ENCODE measurements around the gene CDH5. TPM values are rescaled to one million over a fixed set of nuclear protein-coding genes. Genes with fewer than 3 reads are reported as not detected.

CDH5 gene
- total RNA-seq, 1 donor from 2014 or later: not detected

DNA sequence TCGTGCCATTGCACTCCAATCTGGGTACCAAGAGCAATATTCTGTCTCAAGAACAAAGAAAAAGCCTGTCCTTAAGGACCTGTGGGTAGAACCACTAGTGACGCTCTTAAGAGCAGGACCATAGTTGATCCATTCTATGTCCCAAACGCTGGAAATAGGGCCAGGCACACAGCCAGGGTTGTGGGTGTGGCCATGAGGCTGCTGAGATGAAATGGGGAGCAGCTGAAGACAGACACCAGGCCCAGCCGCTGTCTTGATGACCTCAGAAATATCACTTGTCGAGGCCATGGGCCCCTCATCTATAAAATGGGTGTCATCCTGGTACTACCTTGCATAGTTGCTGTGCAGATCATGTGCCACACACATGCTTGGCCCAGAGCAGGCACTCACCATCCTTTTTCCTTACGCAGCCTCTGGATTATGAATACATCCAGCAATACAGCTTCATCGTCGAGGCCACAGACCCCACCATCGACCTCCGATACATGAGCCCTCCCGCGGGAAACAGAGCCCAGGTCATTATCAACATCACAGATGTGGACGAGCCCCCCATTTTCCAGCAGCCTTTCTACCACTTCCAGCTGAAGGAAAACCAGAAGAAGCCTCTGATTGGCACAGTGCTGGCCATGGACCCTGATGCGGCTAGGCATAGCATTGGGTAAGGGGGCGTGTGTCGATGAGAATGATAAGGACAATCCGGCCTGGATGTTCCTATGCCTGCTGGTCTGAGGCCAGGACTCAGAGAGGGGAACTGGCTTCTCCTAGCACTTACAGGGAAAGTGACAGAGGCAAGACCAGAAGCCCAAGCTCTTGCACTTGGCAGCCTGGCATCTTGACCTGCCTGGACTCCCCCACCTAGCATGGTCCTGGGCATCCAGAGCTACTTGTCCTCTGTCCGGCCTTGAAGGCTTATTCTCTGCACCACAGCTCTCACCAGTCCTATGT, 25.5 kb downstream of the CDH5 start:
- intact Hi-C loops (cut with micrococcal nuclease): no loop called here

DNA sequence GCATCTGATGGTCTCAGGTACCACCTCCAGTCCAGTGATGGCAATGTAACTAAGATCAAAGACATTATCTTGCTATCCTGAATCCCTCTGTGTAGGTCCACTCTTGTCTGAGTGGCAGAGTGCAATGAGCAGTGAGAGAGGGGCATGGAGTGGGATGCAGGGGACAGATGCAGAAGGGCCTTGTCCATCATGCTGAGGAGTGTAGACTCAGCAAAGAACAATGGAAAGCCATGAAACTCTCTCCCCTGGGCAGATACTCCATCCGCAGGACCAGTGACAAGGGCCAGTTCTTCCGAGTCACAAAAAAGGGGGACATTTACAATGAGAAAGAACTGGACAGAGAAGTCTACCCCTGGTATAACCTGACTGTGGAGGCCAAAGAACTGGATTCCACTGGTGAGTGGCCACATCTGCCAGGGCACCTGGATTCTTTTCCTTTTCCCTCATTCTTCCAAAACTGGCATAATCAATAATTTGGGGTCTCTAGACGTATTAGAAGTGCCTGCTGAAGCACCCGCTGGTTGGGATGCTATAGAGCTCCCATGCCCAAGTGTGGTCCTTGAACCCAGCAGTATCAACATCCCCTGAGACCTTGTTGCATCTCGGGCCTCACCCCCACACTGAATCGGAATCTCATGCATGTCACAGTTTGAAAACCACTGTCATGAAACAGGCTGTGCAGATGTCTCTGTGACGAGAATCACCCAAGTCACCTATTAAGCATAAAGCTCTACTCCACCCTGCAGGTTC, 29.5 kb downstream of the CDH5 start:
- intact Hi-C loops (cut with micrococcal nuclease): no loop called here

DNA sequence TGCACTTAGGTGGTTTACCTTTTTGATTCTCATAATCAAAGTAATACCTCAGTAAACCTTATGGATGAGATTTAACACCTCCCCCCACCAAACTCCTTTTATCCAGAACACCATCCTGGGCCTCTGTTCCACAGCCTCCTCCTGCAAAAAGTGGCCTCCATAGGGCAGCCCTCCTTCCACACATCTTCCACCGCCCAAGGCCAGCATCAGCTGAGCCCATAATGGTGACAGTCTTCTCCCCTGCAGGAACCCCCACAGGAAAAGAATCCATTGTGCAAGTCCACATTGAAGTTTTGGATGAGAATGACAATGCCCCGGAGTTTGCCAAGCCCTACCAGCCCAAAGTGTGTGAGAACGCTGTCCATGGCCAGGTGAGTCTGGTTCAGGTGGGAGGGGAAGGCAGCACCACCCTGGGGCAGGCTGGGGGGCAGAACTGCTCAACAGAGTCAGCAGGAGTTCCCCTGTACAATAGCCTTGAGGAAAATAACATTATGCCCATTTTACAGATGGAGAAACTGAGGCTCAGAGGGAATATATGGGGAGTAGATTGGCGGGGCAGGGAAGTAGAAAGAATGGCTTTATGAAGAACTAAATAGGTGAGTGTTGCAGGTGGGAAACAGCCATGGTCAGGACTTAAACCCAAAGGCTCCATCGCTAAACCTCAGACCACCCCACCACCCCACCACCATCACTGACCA, 31.4 kb downstream of the CDH5 start:
- intact Hi-C loops (cut with micrococcal nuclease): no loop called here

DNA sequence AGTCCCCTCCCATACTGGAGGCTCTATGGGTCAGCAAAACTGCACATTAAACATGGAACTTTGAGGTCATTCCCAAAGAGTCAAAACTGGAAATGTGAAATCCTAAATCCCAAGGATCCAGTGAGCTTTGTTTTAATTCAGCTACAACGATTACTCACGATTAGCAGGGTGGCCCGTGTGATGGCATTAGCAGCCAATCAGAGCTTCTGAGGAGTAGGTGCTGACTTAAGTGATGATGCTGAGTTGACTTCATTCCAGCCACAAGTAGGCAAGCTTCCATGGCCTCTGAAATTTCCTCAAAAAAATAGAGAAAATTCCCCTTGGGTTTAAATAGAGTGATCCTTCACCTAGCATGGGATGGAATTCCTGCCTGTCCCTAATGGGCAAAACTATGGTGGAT, 32.5 kb downstream of the CDH5 start:
- intact Hi-C loops (cut with micrococcal nuclease): no loop called here

DNA sequence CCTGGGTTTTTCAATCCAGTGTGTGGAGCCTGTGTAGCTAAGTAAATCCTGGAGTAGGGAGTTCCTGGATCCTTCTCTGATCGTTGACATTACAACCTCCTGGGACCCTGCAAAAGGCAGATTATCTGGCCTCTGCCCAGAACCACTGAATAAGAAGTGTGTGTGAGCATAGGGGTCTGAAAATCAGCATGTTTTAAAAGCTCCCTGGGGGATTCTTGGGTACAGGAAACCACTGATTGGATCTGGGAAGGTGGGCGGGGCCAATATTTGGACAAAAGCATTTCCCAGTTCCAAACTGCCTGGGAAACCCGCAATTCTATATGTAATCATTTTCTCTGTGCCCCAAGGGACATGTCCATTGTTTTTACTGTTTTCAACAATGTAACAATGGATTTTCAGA, 33.4 kb downstream of the CDH5 start:
- intact Hi-C loops (cut with micrococcal nuclease): no loop called here

DNA sequence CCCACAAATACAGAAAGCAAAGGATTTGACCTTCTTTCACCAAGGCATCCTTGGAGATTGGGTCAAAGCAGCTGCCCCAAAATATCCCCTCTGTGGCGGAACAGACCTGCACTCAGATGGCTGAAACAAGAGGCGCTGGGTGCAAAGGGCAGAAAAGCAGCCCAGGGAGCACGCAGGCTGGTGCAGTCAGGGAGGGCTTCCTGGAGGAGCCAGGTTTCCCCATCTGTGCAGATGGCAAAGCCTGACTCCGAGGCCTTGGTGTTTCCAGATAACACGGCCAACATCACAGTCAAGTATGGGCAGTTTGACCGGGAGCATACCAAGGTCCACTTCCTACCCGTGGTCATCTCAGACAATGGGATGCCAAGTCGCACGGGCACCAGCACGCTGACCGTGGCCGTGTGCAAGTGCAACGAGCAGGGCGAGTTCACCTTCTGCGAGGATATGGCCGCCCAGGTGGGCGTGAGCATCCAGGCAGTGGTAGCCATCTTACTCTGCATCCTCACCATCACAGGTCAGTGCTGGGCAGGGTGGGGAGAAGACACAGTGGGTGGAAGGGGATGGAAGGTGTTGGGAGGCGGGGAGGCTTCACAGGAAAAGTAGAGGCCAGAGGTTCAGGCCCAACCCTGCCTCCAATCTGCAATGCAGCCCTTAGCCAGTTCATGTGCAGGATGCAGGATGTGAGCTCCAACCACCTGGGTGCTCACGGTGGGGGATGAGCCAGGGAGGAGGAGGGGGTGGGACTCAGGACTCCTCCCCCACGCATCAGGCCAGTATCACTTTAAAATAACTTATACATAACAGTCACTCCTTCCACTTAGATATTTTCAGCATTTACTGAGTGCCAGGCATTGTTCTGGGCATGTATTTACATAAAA, 34.3 kb downstream of the CDH5 start:
- intact Hi-C loops (cut with micrococcal nuclease): no loop called here

DNA sequence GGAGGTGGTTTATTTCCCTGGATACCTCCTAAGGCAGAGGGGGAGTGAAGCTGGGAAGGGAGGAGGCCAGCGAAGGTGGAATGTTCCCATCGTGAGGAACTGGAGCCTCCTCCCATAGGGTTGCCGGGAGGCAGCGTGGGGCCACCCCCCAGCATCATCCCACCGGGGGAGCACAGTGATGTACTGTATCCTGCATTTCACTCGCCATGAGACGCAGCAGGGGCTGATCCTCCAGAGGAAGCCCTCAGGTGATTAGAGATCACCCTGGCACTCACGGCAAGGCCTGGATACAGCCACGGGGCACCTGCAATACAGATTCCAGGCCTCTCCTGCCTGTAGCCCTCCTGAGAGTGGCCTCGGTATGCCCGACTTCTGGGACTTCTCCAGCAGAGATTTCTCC, 35.1 kb downstream of the CDH5 start:
- intact Hi-C loops (cut with micrococcal nuclease): no loop called here

DNA sequence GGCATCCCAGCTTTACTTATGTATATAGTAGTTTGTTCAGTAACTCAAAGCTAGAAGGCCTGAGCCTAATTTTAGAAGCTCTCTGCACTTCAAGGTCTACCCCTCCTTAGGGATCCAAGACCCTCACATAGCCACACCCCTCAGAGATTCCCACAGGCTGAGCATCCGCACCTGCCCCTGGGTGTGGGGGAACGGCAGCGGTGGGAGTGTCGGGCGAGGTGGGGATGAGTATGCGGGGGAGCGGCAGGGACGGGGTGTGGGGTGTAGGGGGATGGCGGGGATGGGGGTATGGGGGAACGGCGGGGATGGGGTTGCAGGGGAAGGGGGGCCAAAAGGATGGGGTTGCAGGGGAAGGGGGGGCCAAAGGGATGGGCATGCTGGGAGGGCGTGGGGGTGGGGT, 35.7 kb downstream of the CDH5 start:
- intact Hi-C loops (cut with micrococcal nuclease): no loop called here

DNA sequence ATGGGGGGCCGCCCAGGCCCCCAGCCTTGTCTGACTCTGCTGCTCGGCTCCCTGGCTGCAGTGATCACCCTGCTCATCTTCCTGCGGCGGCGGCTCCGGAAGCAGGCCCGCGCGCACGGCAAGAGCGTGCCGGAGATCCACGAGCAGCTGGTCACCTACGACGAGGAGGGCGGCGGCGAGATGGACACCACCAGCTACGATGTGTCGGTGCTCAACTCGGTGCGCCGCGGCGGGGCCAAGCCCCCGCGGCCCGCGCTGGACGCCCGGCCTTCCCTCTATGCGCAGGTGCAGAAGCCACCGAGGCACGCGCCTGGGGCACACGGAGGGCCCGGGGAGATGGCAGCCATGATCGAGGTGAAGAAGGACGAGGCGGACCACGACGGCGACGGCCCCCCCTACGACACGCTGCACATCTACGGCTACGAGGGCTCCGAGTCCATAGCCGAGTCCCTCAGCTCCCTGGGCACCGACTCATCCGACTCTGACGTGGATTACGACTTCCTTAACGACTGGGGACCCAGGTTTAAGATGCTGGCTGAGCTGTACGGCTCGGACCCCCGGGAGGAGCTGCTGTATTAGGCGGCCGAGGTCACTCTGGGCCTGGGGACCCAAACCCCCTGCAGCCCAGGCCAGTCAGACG, 36.2 kb downstream of the CDH5 start:
- intact Hi-C loops (cut with micrococcal nuclease): no loop called here

DNA sequence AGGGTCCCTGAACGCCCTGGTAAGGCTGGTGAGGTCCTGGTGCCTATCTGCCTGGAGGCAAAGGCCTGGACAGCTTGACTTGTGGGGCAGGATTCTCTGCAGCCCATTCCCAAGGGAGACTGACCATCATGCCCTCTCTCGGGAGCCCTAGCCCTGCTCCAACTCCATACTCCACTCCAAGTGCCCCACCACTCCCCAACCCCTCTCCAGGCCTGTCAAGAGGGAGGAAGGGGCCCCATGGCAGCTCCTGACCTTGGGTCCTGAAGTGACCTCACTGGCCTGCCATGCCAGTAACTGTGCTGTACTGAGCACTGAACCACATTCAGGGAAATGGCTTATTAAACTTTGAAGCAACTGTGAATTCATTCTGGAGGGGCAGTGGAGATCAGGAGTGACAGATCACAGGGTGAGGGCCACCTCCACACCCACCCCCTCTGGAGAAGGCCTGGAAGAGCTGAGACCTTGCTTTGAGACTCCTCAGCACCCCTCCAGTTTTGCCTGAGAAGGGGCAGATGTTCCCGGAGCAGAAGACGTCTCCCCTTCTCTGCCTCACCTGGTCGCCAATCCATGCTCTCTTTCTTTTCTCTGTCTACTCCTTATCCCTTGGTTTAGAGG, 37.1 kb downstream of the CDH5 start:
- intact Hi-C loops (cut with micrococcal nuclease): no loop called here

DNA sequence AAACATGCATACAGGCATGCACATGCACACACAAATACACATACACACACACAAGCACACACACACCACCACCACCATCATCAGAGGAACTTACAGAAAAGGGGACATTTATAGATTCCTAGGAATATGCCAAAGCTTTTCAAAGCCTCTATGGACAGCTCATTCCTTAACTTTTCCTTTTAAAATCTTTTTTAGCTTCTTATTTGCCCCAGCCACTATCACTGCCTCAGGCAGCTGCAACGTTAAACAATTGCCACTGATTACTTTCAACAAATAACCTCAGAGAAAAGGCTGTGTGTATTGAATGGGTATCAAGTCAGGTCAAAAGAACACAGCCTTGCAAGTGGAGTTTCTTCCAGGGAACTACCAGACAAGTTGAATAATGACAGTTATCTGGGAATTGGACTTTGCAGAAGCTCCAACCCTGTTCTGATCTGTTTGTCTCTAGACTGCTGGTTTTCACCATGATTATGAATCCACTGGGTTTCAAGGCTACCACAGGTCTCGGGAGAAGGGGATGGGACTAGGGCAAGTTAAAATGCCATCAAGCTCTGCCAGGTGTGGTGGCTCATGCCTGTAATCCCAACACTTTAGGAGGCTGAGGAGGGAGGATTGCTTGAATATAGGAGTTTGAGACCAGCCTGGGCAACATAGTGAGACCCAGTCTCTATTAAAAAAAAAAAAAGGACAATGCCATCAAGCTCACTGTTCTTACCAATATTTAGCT, 38.7 kb downstream of the CDH5 start:
- intact Hi-C loops (cut with micrococcal nuclease): no loop called here

DNA sequence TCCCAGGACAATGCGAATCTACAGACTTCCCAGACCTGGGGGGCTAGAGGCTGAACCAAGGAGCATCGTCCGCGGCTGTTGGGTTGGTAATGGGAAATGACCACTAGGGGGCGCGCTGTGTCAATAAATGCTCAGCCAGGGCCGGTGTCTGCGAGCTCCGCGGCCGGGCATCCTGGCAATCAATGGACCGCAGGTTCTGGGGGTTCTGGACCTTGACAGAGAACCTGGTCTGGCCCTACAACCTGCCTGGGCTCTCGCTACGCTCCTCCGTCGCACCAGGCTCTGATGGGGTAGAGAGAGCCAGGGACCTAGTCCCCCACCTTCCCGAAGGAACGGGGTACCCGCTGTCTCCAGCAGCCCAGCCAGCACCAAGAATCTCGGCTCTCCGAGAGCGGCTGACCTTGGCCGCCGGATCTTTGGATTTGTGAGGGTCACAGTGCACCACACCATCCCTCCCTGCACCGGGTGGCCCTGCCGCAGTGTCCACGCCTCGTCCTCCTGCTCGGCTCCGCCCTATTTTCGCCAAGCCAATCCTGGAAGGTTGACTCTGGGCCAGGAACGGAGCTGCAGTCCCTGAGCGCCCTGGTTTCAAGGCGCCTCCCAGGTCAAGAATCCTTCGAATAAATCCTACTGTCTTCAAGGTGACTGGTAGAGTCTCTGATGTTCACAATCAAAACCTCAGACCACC, 40.2 kb downstream of the CDH5 start:
- intact Hi-C loops (cut with micrococcal nuclease): loop anchor here (1.0 to 2.0 kb wide), 6 partner anchors 77 to 460 kb away; partner anchors contain the start of gene CMTM4

DNA sequence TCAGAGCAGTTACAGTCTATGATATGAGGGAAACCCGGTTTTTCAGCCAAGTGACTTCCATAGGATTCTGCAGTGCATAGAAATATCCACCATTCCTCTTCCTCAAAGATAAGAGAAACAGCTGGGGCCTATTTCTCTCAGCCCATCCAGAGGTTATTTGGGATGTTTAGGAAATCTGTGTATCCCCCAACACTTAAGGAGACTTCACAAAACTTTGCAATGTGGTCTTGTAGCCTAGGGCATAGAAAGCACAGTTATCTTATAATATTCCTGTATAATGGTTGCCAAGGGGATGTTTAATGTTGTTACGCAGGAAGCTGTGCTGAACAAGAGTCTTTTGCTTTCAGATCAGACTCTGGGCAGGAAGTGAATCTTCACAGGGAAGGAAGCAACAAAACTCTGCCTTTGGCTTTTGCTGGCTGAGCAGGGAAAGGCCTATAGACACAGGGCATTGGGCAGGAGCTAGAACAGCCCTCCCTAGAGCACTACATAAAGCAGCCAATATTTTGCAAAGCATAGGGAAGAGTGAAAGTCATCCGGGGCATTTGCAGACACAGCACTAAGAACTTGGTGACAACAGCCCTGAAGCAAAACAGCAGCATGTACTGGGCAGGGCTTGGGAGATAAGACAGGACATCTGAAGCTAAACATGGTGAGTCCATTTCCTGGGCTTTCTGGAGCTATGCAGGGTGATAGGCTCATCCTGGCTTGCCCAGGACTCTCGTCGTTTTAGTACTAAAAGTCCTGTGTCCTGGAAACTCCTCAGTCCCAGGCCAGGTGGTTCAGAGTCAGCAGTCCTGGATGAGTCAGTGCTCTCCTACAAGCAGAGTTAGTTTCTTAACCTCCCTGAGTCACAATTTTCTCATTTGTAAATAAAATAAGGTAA, 41.9 kb downstream of the CDH5 start:
- intact Hi-C loops (cut with micrococcal nuclease): loop anchor here (1.0 to 2.0 kb wide), 7 partner anchors 10 to 464 kb away; partner anchors contain the start of genes CKLF and CMTM3

DNA sequence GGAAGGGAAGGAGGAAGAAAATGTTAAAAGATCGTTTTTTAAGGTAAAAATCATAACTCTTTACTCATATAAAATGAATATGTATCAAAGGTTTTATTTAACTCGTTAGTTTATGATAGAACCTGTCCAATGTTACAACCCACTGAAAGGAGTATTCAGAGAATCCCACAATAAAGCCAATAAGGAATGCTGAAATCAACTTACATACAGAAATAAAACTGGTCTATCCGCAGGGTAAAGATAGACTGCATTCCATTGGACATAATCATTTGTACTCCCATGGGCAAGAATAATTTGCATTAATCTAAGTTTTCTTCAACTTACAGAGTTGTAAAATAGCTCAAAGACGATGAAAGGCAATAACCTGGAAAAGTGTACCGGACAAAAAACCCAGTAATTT, 42.7 kb downstream of the CDH5 start:
- intact Hi-C loops (cut with micrococcal nuclease): loop anchor here (2.0 kb wide), 1 partner anchor 464 kb away; no protein-coding TSS in a partner anchor

DNA sequence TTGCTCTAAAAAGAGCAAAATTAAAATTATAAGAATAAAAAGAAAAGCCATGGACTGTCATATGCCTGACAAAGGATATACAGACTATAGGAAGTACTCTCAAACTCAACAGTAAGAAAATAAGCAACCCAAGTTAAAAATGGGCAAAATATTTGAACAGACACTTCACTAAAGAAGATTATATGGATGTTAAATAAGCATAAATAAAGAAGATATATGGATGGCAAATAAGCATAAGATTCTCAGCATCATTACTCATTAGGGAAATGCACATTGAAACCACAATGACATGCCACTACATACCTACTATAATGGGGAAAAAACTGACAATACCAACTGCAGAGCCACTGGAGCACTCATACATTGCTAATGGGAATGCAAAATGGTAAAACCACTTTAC, 45.7 kb downstream of the CDH5 start:
- intact Hi-C loops (cut with micrococcal nuclease): no loop called here

DNA sequence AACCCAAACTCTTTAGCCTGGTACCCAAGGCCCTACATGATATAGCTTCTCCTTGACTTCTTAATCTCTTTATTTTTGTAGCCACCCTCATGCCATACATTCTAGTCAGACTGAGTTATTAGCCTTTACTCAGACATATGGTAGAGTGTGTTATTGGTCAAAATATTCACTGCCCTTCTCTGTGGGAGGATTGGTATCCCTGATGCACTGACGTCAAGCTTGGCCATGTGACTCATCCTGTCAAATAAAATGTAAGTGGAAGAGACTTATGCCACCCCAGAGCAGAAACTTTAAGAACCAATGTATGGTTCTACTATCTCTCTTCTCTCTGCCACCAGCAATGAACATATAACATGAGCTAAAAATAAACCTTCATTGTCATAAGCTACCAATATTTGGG, 48.4 kb downstream of the CDH5 start:
- intact Hi-C loops (cut with micrococcal nuclease): no loop called here

DNA sequence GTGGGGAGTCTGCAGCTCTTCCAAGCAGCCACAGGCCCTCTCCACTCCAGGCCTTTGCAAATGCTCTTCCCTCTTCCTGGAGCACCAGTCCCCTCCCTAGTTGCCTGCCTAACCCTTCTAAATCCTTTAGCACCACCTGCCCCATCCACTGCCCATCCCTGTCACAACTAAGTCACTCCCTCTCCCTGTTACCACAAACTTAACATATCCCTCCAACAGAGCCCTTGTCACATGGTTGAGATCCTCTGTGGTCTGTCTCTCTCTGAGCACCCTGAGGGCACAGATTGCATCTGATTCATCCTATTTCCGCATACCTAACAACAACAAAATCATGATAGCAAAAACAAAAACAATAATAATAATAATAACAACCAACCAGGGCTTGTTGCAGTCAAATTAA, 49.6 kb downstream of the CDH5 start:
- intact Hi-C loops (cut with micrococcal nuclease): no loop called here

Data from T-helper 1 cell treated with Interleukin-12 subunit alpha and Interleukin-12 subunit beta and Interleukin-4 antibody, amounts not matched to agents 30 ng/mL and 1 ng/mL, for 36 hours (primary cell).